Liver (tissue), 3 donors: ENCODE data around the gene RCAN2.

Experiments used
- CTCF ChIP-seq: fragments of 150-350 bp; IDR thresholded peaks from 2 replicates; pipeline ENCODE4 v1.5.1; 2017; ENCODE audit warnings: improper control_type of control experiment, low read depth, low read length; ENCODE audit not compliant: missing input control
- JUND ChIP-seq, 2 donors: IDR thresholded peaks; 2 replicates each; pipeline ENCODE4 v1.6.1; 2016; ENCODE audit warnings: antibody characterized with exemption in 2 of 2
- REST ChIP-seq: IDR thresholded peaks from 2 replicates; pipeline ENCODE4 v1.6.1; 2016; ENCODE audit warnings: antibody characterized with exemption, mild to moderate bottlenecking
- YY1 ChIP-seq: IDR thresholded peaks from 2 replicates; pipeline ENCODE4 v1.6.1; 2016; ENCODE audit warnings: antibody characterized with exemption, mild to moderate bottlenecking
- donor health status: healthy.
- donor health status: healthy.

GRCh38 chr6:46395530-46395929 lies 95.7 kb downstream of the RCAN2 start:
- TF ChIP-seq CTCF (no peak), YY1 (no peak), JUND (IDR thresholded peaks at IDR 0.05) (no peak), REST (no peak)
